B cell (primary cell): ENCODE measurements around the gene TOMM40. TPM values are rescaled to one million over a fixed set of nuclear protein-coding genes. Genes with fewer than 3 reads are reported as not detected.
A peak's percentile ranks its signal among the peaks of the same experiment; 100 is the strongest.

Source experiments
- ATAC-seq: fragments of 200-7000 bp; cut with Tn5 transposase; one replicate; pipeline ENCODE4 v1.10.0; 2021; ENCODE audit warnings: low read depth, mild to moderate bottlenecking, moderate number of reproducible peaks, moderate library complexity
- CTCF ChIA-PET: fragments of 350-600 bp; sonication (Branson Sonifier 250); formaldehyde crosslinking; loops from one replicate; lab custom pipeline; 2021; ENCODE audit warnings: antibody characterized with exemption, inconsistent platforms; lab: Charles Lee
- POLR2A ChIA-PET: fragments of 350-600 bp; sonication (Branson Sonifier 250); formaldehyde crosslinking; loops from one replicate; lab custom pipeline; 2021; ENCODE audit warnings: antibody characterized with exemption; lab: Charles Lee
- DNase-seq: peaks from one replicate; pipeline ENCODE4 v3.0.0; 2013
- H2AFZ ChIP-seq: 2 replicates; pipeline ENCODE4 v1.6.1; 2012; ENCODE audit warnings: mild to moderate bottlenecking, low read depth, low read length; ENCODE audit not compliant: insufficient read depth, poor library complexity, severe bottlenecking
- H3K27ac ChIP-seq, 2 donors: 1 replicate in 1 of 2; 2 replicates in 1 of 2; pipeline ENCODE4 v1.5.1; 2012 to 2013; ENCODE audit warnings: low read length in 2 of 2, mild to moderate bottlenecking in 2 of 2, moderate library complexity in 1 of 2
- H3K27me3 ChIP-seq, 4 experiments: fragments of 200-600 bp in 1 of 4; sonication (generic) in 1 of 4; replicated peaks in 1 of 4; 1 replicate in 2 of 4; 2 replicates in 2 of 4; pipeline versions ENCODE4 v1.6.1 to v1.7.0; 2013 to 2016; ENCODE audit warnings: low read length in 3 of 4, mild to moderate bottlenecking in 2 of 4, mixed read lengths in 1 of 4, moderate library complexity in 1 of 4; ENCODE audit not compliant: insufficient read depth in 4 of 4, control insufficient read depth in 3 of 4; ENCODE audit errors: control extremely low read depth in 1 of 4
- H3K36me3 ChIP-seq, 2 experiments: replicated peaks in 1 of 2; 1 replicate in 1 of 2; 2 replicates in 1 of 2; pipeline versions ENCODE4 v1.6.1 to v1.7.1; 2013; ENCODE audit warnings: low read length in 1 of 2; ENCODE audit not compliant: insufficient read depth in 2 of 2, control insufficient read depth in 1 of 2; ENCODE audit errors: control extremely low read depth in 1 of 2, extremely low read depth in 1 of 2
- H3K4me1 ChIP-seq, 2 donors: fragments of 200-600 bp in 1 of 2; sonication (generic) in 1 of 2; 1 replicate in 1 of 2; 2 replicates in 1 of 2; pipeline versions ENCODE4 v1.5.1 to v1.6.1; 2013 to 2017; ENCODE audit warnings: low read length in 2 of 2; ENCODE audit not compliant: control insufficient read depth in 2 of 2, insufficient read depth in 2 of 2
- H3K4me2 ChIP-seq: replicated peaks from 2 replicates; pipeline ENCODE3; 2012; ENCODE audit warnings: mild to moderate bottlenecking, low read depth, low read length; ENCODE audit not compliant: poor library complexity, severe bottlenecking
- H3K4me3 ChIP-seq, 5 experiments: fragments of 200-600 bp in 1 of 5; sonication (generic) in 1 of 5; 1 replicate in 3 of 5; 2 replicates in 2 of 5; pipeline versions ENCODE4 v1.5.1 to v1.7.0; 2011 to 2016; ENCODE audit warnings: low read length in 4 of 5, mild to moderate bottlenecking in 4 of 5, low read depth in 2 of 5, control low read depth in 1 of 5, moderate library complexity in 1 of 5; ENCODE audit not compliant: insufficient read depth in 1 of 5; ENCODE audit errors: control extremely low read depth in 1 of 5, extremely low read depth in 1 of 5
- H3K79me2 ChIP-seq: fragments of 200-600 bp; sonication (generic); one replicate; pipeline ENCODE4 v1.6.0; 2016; ENCODE audit warnings: low read length; ENCODE audit not compliant: control insufficient read depth, insufficient read depth
- H3K9ac ChIP-seq: fragments of 200-600 bp; sonication (generic); 2 replicates; pipeline ENCODE4 v1.6.1; 2017; ENCODE audit warnings: mild to moderate bottlenecking, low read length, moderate library complexity
- H3K9me3 ChIP-seq, 3 donors: one replicate each; pipeline versions ENCODE4 v1.6.1 to v1.7.1; 2013; ENCODE audit warnings: low read length in 2 of 3; ENCODE audit not compliant: control insufficient read depth in 2 of 3, insufficient read depth in 1 of 3; ENCODE audit errors: control extremely low read depth in 1 of 3
- H4K20me1 ChIP-seq: 2 replicates; pipeline ENCODE4 v1.6.0; 2012; ENCODE audit warnings: mild to moderate bottlenecking, low read length; ENCODE audit not compliant: insufficient read depth, control insufficient read depth, poor library complexity, severe bottlenecking
- H3K27ac Mint-ChIP-seq: one replicate; pipeline ENCODE4 v1.8.0; 2021; ENCODE audit warnings: mixed read lengths
- H3K27me3 Mint-ChIP-seq: one replicate; pipeline ENCODE4 v1.8.0; 2021; ENCODE audit warnings: mixed read lengths
- H3K4me1 Mint-ChIP-seq: one replicate; pipeline ENCODE4 v1.8.0; 2021; ENCODE audit warnings: mixed read lengths
- H3K4me3 Mint-ChIP-seq: one replicate; pipeline ENCODE4 v1.8.0; 2021; ENCODE audit warnings: mixed read lengths
- H3K9me3 Mint-ChIP-seq: one replicate; pipeline ENCODE4 v1.8.0; 2022; ENCODE audit warnings: mixed read lengths; ENCODE audit not compliant: insufficient read depth
- EZH2 ChIP-seq: IDR thresholded peaks from 2 replicates; pipeline ENCODE4 v1.6.1; 2012; ENCODE audit warnings: borderline replicate concordance, low read depth, mild to moderate bottlenecking, moderate library complexity, low read length; ENCODE audit not compliant: insufficient read depth, poor library complexity, severe bottlenecking
- WGBS: methylation state at CpG from one replicate; pipeline ENCODE4 v1.1.5; 2013; ENCODE audit warnings: missing lambda C conversion rate; ENCODE audit not compliant: insufficient coverage; 5-methylcytosine and 5-hydroxymethylcytosine counted together
- intact Hi-C: fragments of 100-400 bp; cut with micrococcal nuclease; formaldehyde crosslinking; loops from one replicate; pipeline ENCODE4 v1.10.0; 2022
- polyA plus RNA-seq: library from polyadenylated mRNA; depleted of rRNA; stranded (reverse); fragments of >200 nt; gene quantifications from 2 replicates; pipeline ENCODE4 v1.2.3, GENCODE V29; 2012
- total RNA-seq, 2 donors: library from RNA; stranded (reverse); fragments of 120-200 nt in 1 of 2; gene quantifications; 1 replicate in 1 of 2; 2 replicates in 1 of 2; pipeline versions ENCODE4 v1.2.3 to v1.2.4, GENCODE V29; 2013 to 2022
- TF ChIP-seq, protein P1 (sequence below): fragments of 200-600 bp; IDR thresholded peaks from one replicate; pipeline ENCODE4 v1.8.0; 2022; ENCODE audit warnings: antibody characterized with exemption, mild to moderate bottlenecking

The TOMM40 gene
- total and polyA plus RNA-seq, 2 donors (not counting 1 experiment from before 2014, with no cell fraction given): 30.9 to 31.1 TPM

DNA sequence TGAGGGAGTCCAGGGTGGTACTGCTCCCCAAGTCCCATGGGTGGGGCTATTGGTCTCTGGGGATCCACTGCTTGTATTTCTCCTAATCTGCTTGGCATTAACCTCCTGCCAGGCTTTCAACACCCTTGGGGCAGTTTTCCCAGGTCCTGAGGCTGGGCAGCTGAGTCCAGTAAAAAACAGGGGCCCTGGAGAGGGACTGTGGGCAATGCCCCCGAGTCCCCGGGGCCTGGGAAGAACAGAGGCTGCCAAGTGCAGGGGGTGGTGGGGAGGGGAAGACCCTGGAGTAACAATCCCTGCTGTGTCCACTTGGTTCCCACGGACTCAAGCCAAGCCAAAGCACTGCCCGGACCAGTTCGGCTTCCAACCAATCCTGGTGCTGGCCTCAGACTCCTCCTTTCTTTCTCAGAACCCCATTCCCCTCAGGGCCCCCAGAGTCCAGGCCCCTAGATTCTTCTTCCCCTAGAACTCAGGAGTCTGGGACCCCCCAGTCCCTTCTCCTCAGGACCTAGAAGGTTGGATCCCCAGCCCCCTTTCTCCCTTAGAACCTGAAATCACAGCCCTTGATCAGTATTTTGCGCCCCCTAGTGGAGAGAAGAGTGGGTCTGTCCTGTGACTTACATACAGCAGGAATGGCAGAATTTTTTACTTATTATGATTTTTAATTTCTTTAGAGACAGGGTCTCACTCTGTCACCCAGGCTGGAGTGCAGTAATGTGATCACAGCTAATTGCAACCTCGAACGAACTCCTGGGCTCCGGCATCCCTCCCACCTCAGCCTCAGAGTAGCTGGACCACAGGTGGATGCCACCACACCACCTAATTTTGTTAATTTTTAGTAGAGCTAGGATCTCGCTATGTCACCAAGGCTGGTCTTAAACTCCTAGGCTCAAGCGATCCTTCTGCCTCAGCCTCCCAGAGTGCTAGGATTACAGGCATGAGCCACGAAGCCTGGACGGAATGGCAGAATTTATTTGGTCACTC lies 60.4 kb downstream of the TOMM40 start:
- no peaks in the 10 kb centered on the region for H3K27me3 Mint-ChIP-seq
- CTCF ChIA-PET: interaction anchor here (0.7 to 2.5 kb wide), 17 partner anchors 10 to 263 kb away, joined by 3 to 27 read pairs (median 5); partner anchors contain the start of gene APOE
- intact Hi-C loops: loop anchor here (1.0 to 5.0 kb wide), 3 partner anchors 48 to 262 kb away; no protein-coding TSS in a partner anchor
- Histone ChIP-seq H3K9ac (no peak overlapping the region), H3K4me3 (no peak overlapping the region), H3K79me2 (peaks cover 58% of the 10 kb centered on the region), H3K4me1 (peaks cover 17 to 22% of the 10 kb centered on the region in 2 donors), H3K4me2 (no peak overlapping the region), H2AFZ (peak overlapping the region; percentile 12), H4K20me1 (peaks cover 15% of the 10 kb centered on the region), H3K27ac (no peak overlapping the region), H3K27me3 (no peaks in the 10 kb centered on the region), H3K36me3 (peaks cover 0 to 4% of the 10 kb centered on the region in 2 experiments), H3K9me3 (no peaks in the 10 kb centered on the region)
- H3K9me3 Mint-ChIP-seq: no peaks in the 10 kb centered on the region
- peaks cover 26% of the 10 kb centered on the region for H3K4me1 Mint-ChIP-seq
- POLR2A ChIA-PET: interaction anchor here (1.1 kb wide), 1 partner anchor 141 kb away, joined by 3 read pairs; no protein-coding TSS in a partner anchor
- WGBS: 95% methylated on average over 8 of the region's 13 CpGs
- ATAC-seq (no peak), DNase-seq (peak; percentile 83)
- no peak overlapping the region for H3K4me3 Mint-ChIP-seq
- no peak overlapping the region for H3K27ac Mint-ChIP-seq
- TF ChIP-seq, protein P1, sequence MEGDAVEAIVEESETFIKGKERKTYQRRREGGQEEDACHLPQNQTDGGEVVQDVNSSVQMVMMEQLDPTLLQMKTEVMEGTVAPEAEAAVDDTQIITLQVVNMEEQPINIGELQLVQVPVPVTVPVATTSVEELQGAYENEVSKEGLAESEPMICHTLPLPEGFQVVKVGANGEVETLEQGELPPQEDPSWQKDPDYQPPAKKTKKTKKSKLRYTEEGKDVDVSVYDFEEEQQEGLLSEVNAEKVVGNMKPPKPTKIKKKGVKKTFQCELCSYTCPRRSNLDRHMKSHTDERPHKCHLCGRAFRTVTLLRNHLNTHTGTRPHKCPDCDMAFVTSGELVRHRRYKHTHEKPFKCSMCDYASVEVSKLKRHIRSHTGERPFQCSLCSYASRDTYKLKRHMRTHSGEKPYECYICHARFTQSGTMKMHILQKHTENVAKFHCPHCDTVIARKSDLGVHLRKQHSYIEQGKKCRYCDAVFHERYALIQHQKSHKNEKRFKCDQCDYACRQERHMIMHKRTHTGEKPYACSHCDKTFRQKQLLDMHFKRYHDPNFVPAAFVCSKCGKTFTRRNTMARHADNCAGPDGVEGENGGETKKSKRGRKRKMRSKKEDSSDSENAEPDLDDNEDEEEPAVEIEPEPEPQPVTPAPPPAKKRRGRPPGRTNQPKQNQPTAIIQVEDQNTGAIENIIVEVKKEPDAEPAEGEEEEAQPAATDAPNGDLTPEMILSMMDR: peak; percentile 88
- no peak for TF ChIP-seq EZH2

Other genes starting within 250 kb of the TOMM40 start
- gene PVR, start 247.3 kb upstream of the TOMM40 start, total RNA-seq: 0.67 TPM in 1 of 2 replicates, not detected in the other
- gene PVR, start 247.3 kb upstream of the TOMM40 start, polyA plus RNA-seq: 0.09 and 0.26 TPM in 2 replicates
- gene CEACAM19, start 219.8 kb upstream of the TOMM40 start, total RNA-seq: not detected in 2 replicates
- 0.06 TPM in 1 of 2 replicates, not detected in the other for gene CEACAM19, start 219.8 kb upstream of the TOMM40 start, polyA plus RNA-seq
- gene CEACAM16, start 192.1 kb upstream of the TOMM40 start, total RNA-seq: not detected in 2 replicates
- not detected in 2 replicates for gene CEACAM16, start 192.1 kb upstream of the TOMM40 start, polyA plus RNA-seq
- 135 and 147 TPM in 2 replicates for gene BCL3, start 142.5 kb upstream of the TOMM40 start, total RNA-seq
- 52.3 and 124 TPM in 2 replicates for gene BCL3, start 142.5 kb upstream of the TOMM40 start, polyA plus RNA-seq
- not detected in 2 replicates for gene CBLC, start 113.4 kb upstream of the TOMM40 start, total RNA-seq
- gene CBLC, start 113.4 kb upstream of the TOMM40 start, polyA plus RNA-seq: not detected in 2 replicates
- gene BCAM, start 82.2 kb upstream of the TOMM40 start, total RNA-seq: not detected in 2 replicates
- not detected in 2 replicates for gene BCAM, start 82.2 kb upstream of the TOMM40 start, polyA plus RNA-seq
- gene NECTIN2, start 45.0 kb upstream of the TOMM40 start, total RNA-seq: 0.32 TPM in 1 of 2 replicates, not detected in the other
- gene NECTIN2, start 45.0 kb upstream of the TOMM40 start, polyA plus RNA-seq: 0.15 and 1.0 TPM in 2 replicates
- 0.44 and 0.74 TPM in 2 replicates for gene APOE, start 14.5 kb downstream of the TOMM40 start, total RNA-seq
- gene APOE, start 14.5 kb downstream of the TOMM40 start, polyA plus RNA-seq: 2.8 and 5.2 TPM in 2 replicates
- gene APOC1, start 23.4 kb downstream of the TOMM40 start, total RNA-seq: not detected in 2 replicates
- not detected in 2 replicates for gene APOC1, start 23.4 kb downstream of the TOMM40 start, polyA plus RNA-seq
- not detected in 2 replicates for gene APOC4, start 51.0 kb downstream of the TOMM40 start, total RNA-seq
- gene APOC4, start 51.0 kb downstream of the TOMM40 start, polyA plus RNA-seq: not detected in 2 replicates
- gene APOC2, start 54.8 kb downstream of the TOMM40 start, total RNA-seq: not detected in 2 replicates
- not detected in 2 replicates for gene APOC2, start 54.8 kb downstream of the TOMM40 start, polyA plus RNA-seq
- 121 and 123 TPM in 2 replicates for gene CLPTM1, start 64.1 kb downstream of the TOMM40 start, total RNA-seq
- gene CLPTM1, start 64.1 kb downstream of the TOMM40 start, polyA plus RNA-seq: 129 and 136 TPM in 2 replicates
- 106 and 111 TPM in 2 replicates for gene RELB, start 110.2 kb downstream of the TOMM40 start, total RNA-seq
- gene RELB, start 110.2 kb downstream of the TOMM40 start, polyA plus RNA-seq: 63.8 and 85.1 TPM in 2 replicates
- gene CLASRP, start 147.8 kb downstream of the TOMM40 start, total RNA-seq: 277 and 285 TPM in 2 replicates
- 234 and 299 TPM in 2 replicates for gene CLASRP, start 147.8 kb downstream of the TOMM40 start, polyA plus RNA-seq
- 29.8 and 30.2 TPM in 2 replicates for gene ZNF296, start 185.2 kb downstream of the TOMM40 start, total RNA-seq
- gene ZNF296, start 185.2 kb downstream of the TOMM40 start, polyA plus RNA-seq: 13.3 and 21.9 TPM in 2 replicates
- 38.2 and 43.0 TPM in 2 replicates for gene GEMIN7, start 188.0 kb downstream of the TOMM40 start, total RNA-seq
- 71.9 and 89.4 TPM in 2 replicates for gene GEMIN7, start 188.0 kb downstream of the TOMM40 start, polyA plus RNA-seq
- gene PPP1R37, start 201.9 kb downstream of the TOMM40 start, total RNA-seq: 28.1 and 37.3 TPM in 2 replicates
- gene PPP1R37, start 201.9 kb downstream of the TOMM40 start, polyA plus RNA-seq: 20.1 and 20.7 TPM in 2 replicates